C4-2B (cell line): ENCODE results near the gene FGFRL1.

ENCODE experiments used
- CTCF ChIP-seq: fragments of 450-650 bp; conservative IDR thresholded peaks from 2 replicates; pipeline ENCODE4 v1.5.1; 2017; ENCODE audit warnings: mild to moderate bottlenecking
- ZFX ChIP-seq: fragments of 450-650 bp; IDR thresholded peaks from 2 replicates; pipeline ENCODE4 v1.6.1; 2017

GRCh38 chr4:1074077-1074476, 62.7 kb downstream of the FGFRL1 start:
- TF ChIP-seq CTCF (no peak), ZFX (no peak)
